ENCODE data around the gene SUMF2.
A peak's percentile ranks its signal among the peaks of the same experiment; 100 is the strongest.
"Not testable (repeated sequence)": the region's sequence is repeated elsewhere in the genome, so short reads cannot be mapped to it uniquely, and the experiment has no call there.

SUMF2 gene

GRCh38 chr7:56063882-56064625, at the start of gene SUMF2:
Gene SUMF2 (plus strand): TSS chr7:56064286. CDS start chr7:56064312, 26 bp downstream.
- DNase-seq (ENCODE audit: low read depth in 2 of 2): peak; percentile 65 to 66

GRCh38 chr7:56017015-56017414, 47.1 kb upstream of the SUMF2 start:
- not testable (repeated sequence) for DNase-seq (ENCODE audit: low read depth in 2 of 2)

GRCh38 chr7:56019501-56019900, 44.6 kb upstream of the SUMF2 start:
- no peak for DNase-seq (ENCODE audit: low read depth in 2 of 2)

- DNase-seq (ENCODE audit: low read depth in 2 of 2): no peak
These were observed 40.6 kb upstream of the SUMF2 start for GRCh38 chr7:56023500-56023899.

- DNase-seq (ENCODE audit: low read depth in 2 of 2): no peak
These were observed 37.5 kb upstream of the SUMF2 start for GRCh38 chr7:56026538-56026937.

DNA sequence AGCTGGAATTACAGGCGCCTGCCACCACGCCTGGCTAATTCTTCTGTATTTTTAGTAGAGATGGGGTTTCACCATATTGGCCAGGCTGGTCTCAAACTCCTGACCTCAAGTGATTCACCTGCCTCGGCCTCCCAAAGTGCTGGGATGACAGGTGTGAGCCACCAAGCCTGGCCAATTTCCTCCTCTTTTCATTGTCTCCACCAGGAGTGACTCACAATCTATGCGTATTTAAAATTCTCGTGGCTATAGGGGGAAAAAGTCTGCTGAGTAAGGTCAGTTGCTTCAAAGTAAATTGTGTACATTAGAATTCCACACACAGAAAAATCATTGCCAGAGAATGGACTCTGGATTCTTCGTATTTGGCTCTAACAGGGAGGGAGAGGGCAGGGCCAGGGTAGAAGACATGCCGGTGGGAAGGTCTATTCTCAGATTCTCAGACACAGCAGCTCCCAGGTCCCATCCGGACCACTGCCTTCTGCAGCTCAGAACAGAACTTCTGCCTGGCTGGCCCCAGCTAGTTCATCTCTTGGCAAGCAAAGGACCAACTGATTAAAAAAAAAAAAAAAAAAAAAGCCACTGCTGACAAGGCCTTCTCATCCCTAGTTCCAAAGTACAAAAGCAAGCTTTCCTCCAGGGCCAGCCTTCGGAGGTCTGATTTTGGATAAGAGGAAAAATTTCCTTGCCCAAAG, 35.0 kb upstream of the SUMF2 start:
- DNase-seq (ENCODE audit: low read depth in 2 of 2): no peak

- no peak for DNase-seq (ENCODE audit: low read depth in 2 of 2)
These were observed 33.7 kb upstream of the SUMF2 start for GRCh38 chr7:56030340-56030739.

DNA sequence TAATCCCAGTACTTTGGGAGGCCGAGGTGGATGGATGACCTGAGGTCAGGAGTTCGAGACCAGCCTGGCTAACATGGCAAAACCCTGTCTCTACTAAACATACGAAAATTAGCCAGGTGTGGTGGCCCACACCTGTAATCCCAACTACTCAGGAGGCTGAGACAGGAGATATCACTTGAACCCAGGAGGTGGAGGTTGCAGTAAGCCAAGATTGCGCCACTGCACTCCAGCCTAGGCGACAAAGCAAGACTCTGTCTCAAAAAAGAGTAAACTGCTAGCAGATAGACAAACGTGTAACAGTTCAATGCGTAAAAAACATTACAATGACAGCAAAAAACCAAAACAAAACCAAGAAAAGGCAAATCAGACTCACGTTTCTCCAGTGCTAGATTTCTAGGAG, 32.5 kb upstream of the SUMF2 start:
- not testable (repeated sequence) for DNase-seq (ENCODE audit: low read depth in 2 of 2)

DNA sequence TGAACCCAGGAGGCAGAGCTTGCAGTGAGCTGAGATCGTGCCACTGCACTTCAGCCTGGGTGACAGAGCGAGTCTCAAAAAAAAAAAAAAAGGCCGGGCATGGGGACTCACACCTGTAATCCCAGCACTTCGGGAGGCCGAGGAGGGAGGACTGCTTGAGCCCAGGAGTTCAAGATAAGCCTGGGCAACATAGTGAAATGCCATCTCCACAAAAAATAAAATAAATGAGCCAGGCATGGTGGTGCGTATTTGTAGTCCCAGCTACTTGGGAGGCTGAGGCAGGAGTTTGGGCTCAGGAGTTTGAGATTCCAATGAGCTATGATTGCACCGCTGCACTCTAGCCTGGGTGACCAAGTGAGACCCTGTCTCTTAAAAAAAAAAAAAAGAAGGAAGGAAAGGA, 31.5 kb upstream of the SUMF2 start:
- DNase-seq (ENCODE audit: low read depth in 2 of 2): not testable (repeated sequence)

- peak; percentile 49 to 57 for DNase-seq (ENCODE audit: low read depth in 2 of 2)
These were observed 30.2 kb upstream of the SUMF2 start for GRCh38 chr7:56033671-56034432.

GRCh38 chr7:56040730-56041129, 23.4 kb upstream of the SUMF2 start:
- no peak for DNase-seq (ENCODE audit: low read depth in 2 of 2)

DNA sequence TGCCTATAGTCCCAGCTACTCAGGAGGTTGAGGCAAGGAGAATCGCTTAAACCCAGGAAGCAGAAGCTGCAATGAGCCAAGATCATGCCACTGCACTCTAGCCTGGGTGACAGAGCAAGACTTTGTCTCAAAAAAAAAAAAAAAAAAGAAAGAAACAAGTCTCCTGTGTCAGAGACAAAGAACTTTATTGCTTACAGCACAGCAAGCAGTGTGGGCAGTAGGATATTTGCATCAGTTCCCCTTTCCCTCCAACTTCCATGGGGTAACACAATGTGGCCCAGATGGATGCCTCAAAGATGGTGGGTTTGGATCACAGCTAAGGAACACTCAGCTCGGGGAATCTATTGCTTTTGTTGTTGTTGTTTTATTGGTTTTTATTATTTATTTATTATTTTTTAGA, 18.3 kb upstream of the SUMF2 start:
- not testable (repeated sequence) for DNase-seq (ENCODE audit: low read depth in 2 of 2)

GRCh38 chr7:56046721-56047445, 17.2 kb upstream of the SUMF2 start:
- DNase-seq (ENCODE audit: low read depth in 2 of 2): peak in 1 of 2 experiments; percentile 49

DNA sequence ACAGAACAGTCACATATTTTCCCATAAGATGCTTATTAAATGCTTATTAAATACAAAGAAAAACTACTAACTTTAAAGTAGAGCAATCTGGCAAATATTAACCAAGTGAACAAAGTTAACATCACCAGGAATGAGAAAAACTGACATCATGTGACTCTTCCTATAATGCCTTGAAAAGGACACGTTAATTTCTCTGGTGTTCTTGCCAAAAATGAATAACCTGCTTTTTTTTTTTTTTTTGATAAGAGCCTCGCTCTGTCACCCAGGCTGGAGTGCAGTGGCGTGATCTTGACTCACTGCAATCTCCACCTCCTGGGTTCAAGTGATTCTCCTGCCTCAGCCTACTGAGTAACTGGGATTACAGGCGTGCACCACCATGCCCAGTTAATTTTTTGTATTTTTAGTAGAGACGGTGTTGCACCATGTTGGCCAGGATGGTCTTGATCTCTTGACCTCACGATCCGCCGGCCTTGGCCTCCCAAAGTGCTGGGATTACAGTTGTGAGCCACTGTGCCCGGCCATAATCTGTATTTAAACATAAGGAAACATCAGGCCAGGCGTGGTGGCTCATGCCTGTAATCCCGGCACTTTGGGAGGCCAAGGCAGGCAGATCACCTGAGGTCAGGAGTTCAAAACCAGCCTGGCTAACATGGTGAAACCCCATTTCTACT, 16.5 kb upstream of the SUMF2 start:
- not testable (repeated sequence) for DNase-seq (ENCODE audit: low read depth in 2 of 2)

DNA sequence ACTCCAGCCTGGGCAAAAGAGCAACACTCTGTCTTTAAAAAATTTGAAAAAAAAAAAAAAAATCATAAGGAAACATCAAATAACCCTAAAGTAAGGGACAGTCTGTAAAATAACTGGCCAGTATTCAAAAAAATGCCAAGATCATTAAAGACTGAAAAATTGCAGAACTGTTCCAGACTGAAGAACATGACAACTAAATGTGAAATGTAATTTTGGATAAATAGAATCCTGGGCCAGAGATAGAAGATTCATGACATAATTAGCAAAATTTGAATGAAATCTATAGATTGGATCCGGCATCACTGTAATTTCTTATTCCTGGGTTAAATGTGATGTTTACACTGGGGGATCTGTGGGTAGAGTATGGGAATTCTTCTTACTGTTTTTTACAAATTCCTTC, 15.8 kb upstream of the SUMF2 start:
- DNase-seq (ENCODE audit: low read depth in 2 of 2): no peak

- not testable (repeated sequence) for DNase-seq (ENCODE audit: low read depth in 2 of 2)
These were observed 15.3 kb upstream of the SUMF2 start for GRCh38 chr7:56048763-56049162.

DNA sequence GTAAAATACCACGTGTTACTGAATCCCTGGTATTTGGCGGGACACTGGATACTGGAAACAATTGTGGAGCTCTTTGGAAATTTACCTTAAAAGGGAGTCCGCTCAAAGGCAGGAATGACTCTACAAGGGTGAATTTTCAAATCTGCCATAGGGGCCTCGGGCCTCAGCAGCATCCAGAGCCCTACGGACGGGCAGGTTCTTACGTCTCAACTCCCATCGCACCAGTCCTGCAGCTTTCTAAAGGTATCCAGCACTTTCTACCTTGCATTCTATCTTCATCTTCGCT, 13.1 kb upstream of the SUMF2 start:
- DNase-seq (ENCODE audit: low read depth in 2 of 2): no peak

DNA sequence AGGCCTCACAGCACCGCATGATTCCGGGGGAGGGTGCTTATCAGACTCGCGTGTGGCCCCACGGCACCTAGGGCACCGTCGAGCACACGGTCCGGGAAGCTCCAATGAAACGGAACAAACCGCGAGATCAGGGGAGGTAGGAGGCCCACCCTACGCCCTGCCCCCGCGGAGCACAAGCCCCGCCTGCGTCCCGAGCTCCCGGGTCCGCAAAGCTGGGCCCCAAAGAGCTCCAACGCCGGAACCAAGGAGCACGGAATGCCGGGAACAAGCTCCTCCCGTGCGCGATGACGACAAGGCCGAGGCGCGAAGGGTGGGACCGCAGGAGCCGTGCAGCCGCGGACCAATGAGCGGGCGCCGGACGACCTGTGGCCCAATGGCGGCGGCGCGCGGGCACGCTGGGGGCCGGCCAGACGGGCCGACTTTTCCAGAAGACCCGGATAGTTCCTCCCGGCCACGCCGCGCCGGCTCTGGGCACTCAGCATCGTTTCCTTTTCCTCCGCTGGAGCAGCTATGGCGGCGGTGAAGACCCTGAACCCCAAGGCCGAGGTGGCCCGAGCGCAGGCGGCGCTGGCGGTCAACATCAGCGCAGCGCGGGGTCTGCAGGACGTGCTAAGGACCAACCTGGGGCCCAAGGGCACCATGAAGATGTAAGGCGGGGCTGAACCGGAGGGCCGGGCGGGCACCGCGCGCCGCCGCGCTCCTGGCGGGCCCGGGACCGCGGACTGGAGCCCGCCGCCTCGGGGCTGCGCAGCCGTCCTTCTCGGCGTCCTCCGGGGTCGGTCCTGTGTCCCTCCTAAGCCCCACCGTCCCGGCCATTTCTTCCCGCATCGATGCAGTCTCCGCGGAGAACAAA, 12.5 kb upstream of the SUMF2 start, which contains the start of the genes CCT6A and PSPH:
Gene CCT6A, plus strand, starts transcription at position 427 of the 853 bp plus-strand sequence. Its CDS starts 84 bp downstream, at position 511.
Gene PSPH, minus strand, starts transcription at position 106 of the 853 bp plus-strand sequence. CDS start 30,232 bp downstream, outside the sequence.
- DNase-seq (ENCODE audit: low read depth in 2 of 2): peak; percentile 97 to 98

DNA sequence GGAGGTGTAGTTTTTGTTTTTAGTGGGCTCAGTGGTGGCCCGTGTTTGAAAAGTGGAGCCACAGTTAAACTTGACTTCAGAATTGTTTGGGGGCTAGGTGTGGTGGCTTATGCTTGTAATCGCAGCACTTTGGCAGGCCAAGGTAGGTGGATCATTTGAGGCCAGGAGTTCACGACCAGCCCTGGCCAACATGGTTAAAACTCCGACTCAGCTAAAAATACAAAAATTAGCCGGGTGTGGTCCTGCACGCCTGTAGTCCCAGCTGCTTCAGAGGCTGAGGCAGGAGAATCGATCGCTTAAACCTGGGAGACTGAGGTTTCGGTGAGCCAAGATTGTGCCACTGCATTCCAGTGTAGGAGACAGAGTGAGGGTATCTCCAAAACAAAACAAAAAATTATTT, 10.7 kb upstream of the SUMF2 start:
- no peak for DNase-seq (ENCODE audit: low read depth in 2 of 2)

GRCh38 chr7:56053993-56054392, 10.1 kb upstream of the SUMF2 start:
- DNase-seq (ENCODE audit: low read depth in 2 of 2): no peak
